GM06990 (cell line): ENCODE measurements around the gene CCDC66.
A peak's percentile ranks its signal among the peaks of the same experiment; 100 is the strongest.
"Not testable (repeated sequence)": the region's sequence is repeated elsewhere in the genome, so short reads cannot be mapped to it uniquely, and the experiment has no call there.

Experiments
- DNase-seq: peaks from one replicate; pipeline ENCODE4 v3.0.0-alpha.2; 2011; ENCODE audit not compliant: insufficient read length; ENCODE audit errors: extremely low read depth
- H3K27me3 ChIP-seq: replicated peaks from 2 replicates; pipeline ENCODE4 v1.6.0; 2011; ENCODE audit warnings: low read length; ENCODE audit not compliant: control insufficient read depth, insufficient read depth
- H3K36me3 ChIP-seq: 2 replicates; pipeline ENCODE4 v1.5.1; 2011; ENCODE audit warnings: low read length; ENCODE audit not compliant: control insufficient read depth, insufficient read depth
- H3K4me3 ChIP-seq: replicated peaks from 2 replicates; pipeline ENCODE4 v1.5.1; 2011; ENCODE audit warnings: low read depth, mild to moderate bottlenecking, control low read depth, low read length
- CTCF ChIP-seq: IDR thresholded peaks from 2 replicates; pipeline ENCODE4 v1.5.1; 2011; ENCODE audit warnings: low read length, control low read depth, mild to moderate bottlenecking, inconsistent platforms; ENCODE audit not compliant: insufficient read depth, poor library complexity, severe bottlenecking

CCDC66 gene

GRCh38 chr3:56547486-56547885 lies 9.5 kb upstream of the CCDC66 start:
- Histone ChIP-seq H3K4me3 (no peak overlapping the region), H3K27me3 (no peaks in the 10 kb centered on the region; the same call in 1 of the 2 replicates), H3K36me3 (no peaks in the 10 kb centered on the region)
- TF ChIP-seq CTCF = no peak
- DNase-seq = no peak

- H3K36me3 ChIP-seq = no peaks in the 10 kb centered on the region
- DNase-seq = no peak
- H3K4me3 ChIP-seq = peak overlapping the region; percentile 80
- TF ChIP-seq CTCF = no peak
- no peaks in the 10 kb centered on the region for H3K27me3 ChIP-seq
Measured at GRCh38 chr3:56557831-56558170, 826 bp downstream of the CCDC66 start.

- DNase-seq = no peak
- no peak for TF ChIP-seq CTCF
- Histone ChIP-seq H3K27me3 (no peaks in the 10 kb centered on the region), H3K4me3 (no peak overlapping the region), H3K36me3 (peaks cover 4% of the 10 kb centered on the region)
Measured at GRCh38 chr3:56573501-56573900, 16.5 kb downstream of the CCDC66 start.

- DNase-seq, H3K36me3 ChIP-seq, H3K4me3 ChIP-seq, H3K27me3 ChIP-seq: not testable (repeated sequence)
Measured at GRCh38 chr3:56581941-56582340, 25.0 kb downstream of the CCDC66 start.

GRCh38 chr3:56584275-56584674 lies 27.3 kb downstream of the CCDC66 start:
- H3K27me3 ChIP-seq, DNase-seq, H3K4me3 ChIP-seq, H3K36me3 ChIP-seq: not testable (repeated sequence)

- Histone ChIP-seq H3K27me3 (no peaks in the 10 kb centered on the region), H3K36me3 (no peaks in the 10 kb centered on the region), H3K4me3 (no peak overlapping the region)
- no peak for TF ChIP-seq CTCF
- DNase-seq = no peak
Measured at GRCh38 chr3:56590814-56591213, 33.8 kb downstream of the CCDC66 start.

- DNase-seq = no peak
- H3K36me3 ChIP-seq = no peaks in the 10 kb centered on the region
Measured at GRCh38 chr3:56591262-56591661, 34.3 kb downstream of the CCDC66 start.

More at GRCh38 chr3:56591262-56591661, 34.3 kb downstream of the CCDC66 start:
- no peak overlapping the region for H3K4me3 ChIP-seq
- no peak for TF ChIP-seq CTCF
- no peaks in the 10 kb centered on the region for H3K27me3 ChIP-seq
